ENCODE results near the gene PFDN1.

PFDN1 gene

GRCh38 chr5:140295414-140295813, 7.5 kb downstream of the PFDN1 start:
- peak; percentile 26 for DNase-seq

DNA sequence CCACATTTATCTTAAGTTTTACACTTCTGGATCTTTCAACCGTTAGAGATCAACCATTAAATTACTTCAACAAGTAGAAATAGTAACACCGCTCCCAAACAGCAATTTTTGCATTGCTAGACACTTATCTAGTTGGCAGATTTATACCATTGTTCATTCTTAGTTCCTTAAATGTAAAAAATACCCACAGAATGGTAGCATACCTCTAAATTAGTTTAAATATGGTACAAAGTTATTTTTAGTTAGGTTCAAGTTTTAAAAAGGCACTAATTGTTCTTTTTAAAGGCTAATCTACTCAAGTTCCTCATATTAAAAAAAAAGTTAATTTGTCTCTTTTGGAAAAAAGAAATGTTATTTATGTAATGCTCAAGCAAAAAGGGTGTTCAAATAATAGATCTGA, 8.1 kb downstream of the PFDN1 start:
- DNase-seq: no peak

DNA sequence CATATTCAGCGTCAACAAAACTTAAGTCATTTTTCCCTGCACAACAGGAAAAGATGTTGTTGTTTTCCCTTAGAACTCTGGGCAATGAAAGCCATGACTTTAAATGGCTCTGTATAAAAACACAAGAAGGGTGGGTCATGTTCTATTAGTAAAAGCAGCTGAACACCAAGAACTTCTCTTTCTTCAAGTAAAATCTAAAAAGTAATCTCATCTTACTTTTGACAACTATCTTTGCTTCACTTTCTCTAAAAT, 9.1 kb downstream of the PFDN1 start:
- no peak for DNase-seq

DNA sequence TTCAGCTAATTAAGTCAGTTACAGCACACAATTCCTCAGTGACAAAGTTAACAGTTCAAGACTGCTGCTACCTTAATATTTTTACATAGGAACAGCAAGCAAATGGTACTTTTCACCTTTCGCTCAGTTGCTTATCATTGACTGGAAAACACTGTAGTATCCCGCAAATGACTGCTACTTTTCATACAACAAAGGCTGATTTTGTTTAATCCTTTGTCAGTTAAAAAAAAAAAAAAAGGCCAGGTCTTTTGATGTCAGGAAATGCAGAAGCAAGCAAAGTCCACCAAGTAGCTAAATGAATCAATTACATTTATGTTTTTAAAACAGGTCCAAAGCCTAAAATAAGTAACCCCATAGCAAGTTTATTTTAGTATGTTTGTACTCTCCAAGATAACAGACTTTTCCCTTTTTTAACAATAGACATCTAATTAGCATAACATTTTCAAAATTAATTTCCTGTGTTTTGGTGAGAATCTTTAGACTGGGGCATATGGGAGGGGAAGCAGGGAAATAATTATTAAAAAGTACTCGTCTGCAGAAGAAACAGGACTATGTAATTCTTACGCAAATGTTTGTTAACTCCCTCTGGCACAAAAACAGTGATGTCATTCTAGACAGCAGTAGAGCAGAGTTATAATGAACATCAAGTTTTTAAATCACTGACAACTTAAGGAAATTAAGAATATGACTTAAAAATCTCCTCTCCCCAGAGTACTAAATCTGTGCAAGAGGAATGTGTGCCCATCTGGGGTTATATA, 9.6 kb downstream of the PFDN1 start:
- DNase-seq: no peak

DNA sequence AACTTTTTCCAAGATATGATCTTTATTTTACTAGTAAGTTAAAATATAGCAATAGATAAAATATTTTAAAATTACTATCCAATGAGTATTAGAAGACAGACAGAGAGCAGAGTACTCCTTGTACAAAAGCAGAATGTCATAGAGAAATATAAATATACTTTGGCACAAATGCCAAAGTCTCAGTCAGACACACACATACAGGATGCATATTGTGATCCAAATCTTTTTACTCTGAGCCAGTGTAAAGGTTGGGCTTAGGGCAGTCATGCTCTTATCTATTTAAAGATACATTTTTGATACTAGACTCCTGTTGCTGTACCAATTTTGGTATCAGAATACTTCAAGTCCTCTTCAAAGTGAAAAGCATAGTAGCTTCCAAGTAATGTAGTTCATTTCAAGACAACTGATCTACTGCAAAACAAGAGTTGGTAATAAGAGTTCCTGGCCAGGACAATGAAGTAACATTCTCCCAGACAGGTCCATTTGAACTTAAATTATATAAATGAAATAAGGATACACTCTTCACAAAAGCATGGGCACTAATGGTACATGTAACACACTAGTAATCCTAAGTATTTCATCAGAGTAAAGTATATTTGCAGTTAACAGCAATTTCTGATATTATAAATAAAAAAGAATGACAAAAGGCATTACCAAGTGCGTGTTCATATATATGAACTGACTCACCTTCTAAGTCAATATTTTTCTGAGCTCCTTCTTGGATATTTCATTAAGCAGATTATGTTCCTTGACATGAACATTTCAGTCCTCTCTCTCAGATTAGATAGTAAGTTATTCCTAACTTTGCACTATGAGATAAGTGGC, 10.5 kb downstream of the PFDN1 start:
- DNase-seq: no peak

GRCh38 chr5:140287801-140288521, 14.9 kb downstream of the PFDN1 start:
- no peak for DNase-seq

GRCh38 chr5:140286424-140286823, 16.5 kb downstream of the PFDN1 start:
- no peak for DNase-seq

GRCh38 chr5:140284013-140284412, 18.9 kb downstream of the PFDN1 start:
- no peak for DNase-seq

DNA sequence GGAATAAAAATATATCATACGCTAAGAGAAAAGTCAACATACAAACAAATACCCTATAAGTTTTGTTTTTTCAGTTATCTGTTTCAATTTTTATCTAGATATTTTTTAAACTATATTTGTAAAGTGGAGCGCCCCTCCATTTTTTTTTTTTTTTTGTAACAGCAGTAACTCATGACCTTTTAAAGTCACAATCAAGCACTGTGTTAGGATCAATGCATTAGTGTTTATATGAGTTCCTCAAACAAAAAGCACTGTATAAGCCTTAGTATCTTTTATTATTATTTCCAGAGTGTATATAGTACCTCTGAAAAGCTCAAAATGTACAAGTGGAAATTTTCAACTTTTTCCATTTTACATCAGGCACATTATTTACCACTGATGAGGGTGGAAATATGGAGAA, 20.6 kb downstream of the PFDN1 start:
- no peak for DNase-seq

DNA sequence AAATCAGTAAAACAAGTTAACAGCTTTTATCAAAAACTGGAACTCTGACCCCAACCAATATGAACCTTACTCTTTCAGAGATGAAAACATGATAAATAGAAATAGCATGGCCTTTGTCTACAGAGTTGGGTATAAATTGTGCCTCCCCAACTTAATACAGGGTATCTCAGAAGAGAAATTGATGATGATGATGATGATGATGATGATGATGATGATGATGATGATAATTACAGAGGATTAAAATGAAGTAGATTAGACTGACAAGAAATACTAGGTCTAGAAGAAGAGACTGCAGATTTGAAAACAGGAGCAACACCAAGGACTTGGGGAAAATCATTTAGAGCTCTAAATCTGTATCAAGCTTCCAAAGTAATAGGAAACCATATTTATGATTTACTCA, 27.1 kb downstream of the PFDN1 start:
- DNase-seq: no peak

- no peak for DNase-seq
Observed at GRCh38 chr5:140273401-140273877, 29.5 kb downstream of the PFDN1 start.

DNA sequence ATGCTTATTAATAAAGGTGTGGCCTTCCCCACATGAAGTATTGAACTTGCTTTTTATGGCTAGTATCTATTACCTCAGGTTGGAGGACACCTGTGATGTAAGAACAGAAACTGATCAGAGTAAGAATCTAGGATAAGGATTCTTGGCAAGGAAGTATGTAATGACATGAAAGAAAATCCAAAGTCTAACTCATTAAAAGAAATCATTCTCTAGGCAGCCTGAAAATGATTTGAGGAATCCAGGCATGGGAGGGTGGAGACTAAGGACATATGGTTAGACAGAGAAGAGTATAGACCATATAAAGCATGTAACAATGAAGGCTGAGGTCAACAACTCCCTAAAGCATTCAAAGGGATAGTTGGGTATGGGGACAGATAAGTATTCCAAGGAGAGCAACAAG, 32.9 kb downstream of the PFDN1 start:
- no peak for DNase-seq

- DNase-seq: no peak
Observed at GRCh38 chr5:140267559-140268018, 35.3 kb downstream of the PFDN1 start.

- no peak for DNase-seq
Observed at GRCh38 chr5:140267201-140267540, 35.7 kb downstream of the PFDN1 start.

- DNase-seq: no peak
Observed at GRCh38 chr5:140266471-140267200, 36.3 kb downstream of the PFDN1 start.

GRCh38 chr5:140265845-140266244, 37.1 kb downstream of the PFDN1 start:
- no peak for DNase-seq

DNA sequence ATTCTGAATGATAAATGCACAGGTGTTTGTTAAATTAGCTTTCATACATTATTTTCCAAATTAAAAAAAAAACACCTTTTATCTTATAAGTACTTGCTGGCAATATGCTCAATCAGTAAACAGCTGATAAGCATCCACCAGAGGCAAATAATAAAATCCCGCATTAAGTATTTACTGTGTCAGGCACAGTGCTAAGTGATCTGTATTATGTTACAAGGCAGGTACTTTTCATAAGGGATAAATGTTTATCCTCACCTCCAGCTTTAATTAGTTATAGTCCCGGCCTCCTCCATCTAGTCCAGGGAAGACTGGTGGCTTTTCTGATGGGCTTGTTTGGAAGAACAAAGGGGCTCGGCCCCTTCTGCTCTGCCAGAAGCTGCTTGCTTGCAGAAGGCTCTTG, 40.1 kb downstream of the PFDN1 start:
- no peak for DNase-seq

GRCh38 chr5:140262221-140262620, 40.7 kb downstream of the PFDN1 start:
- DNase-seq: no peak

DNA sequence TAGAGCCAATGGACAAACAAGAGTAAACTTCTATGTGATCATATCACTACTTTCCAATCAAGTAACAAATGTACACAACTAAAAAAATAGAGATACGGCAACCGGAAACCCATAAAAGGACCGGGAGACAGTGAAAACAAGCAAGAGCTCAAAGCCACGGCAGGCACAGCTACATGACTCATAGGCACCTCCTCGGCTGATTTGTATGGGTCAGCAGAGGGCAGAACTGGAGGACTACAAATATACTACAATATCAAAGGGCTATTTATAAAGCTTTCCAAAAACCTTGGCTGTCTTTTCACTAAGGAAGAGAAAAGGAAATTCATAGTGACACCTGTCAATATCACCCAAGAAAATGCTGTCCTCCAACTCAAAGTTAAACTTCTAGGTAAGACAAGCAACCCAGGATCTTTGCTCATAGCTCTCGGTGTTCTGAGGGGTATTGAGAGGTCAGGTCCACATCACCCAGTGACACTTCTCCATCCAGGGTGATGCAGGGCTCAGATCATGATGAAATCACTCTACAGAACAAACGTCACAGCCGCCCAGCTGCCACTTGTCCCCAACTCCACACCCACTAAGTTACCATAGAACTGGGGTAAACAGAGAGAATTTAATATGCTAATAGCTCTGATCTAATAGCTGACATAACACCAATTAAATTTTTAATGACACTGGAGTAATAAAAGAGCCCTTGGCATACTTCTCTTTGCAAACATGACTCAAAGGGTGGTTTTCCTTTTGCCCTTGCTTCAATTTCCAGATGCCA, 41.3 kb downstream of the PFDN1 start:
- no peak for DNase-seq

- DNase-seq: no peak
Observed at GRCh38 chr5:140260089-140260656, 42.7 kb downstream of the PFDN1 start.

GRCh38 chr5:140259500-140259899, 43.4 kb downstream of the PFDN1 start:
- no peak for DNase-seq

DNA sequence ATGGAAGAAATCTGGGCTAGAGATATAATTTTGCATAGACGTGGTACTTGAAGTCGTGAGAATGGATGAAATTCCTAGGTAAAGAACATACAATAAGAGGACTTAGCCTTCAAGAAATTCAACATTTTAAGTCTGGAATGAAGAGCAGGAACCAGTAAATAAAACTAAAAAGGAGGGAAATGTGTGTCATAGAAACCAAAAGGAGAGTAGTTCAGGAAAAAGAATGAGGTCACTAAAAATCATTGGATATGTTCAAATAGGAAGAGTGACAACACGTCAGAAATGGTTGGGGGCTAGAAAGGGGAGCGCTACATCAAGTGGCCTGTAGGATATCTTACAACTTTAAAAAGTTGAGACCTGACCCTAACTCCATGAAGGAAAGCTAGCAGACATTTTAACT, 44.0 kb downstream of the PFDN1 start:
- no peak for DNase-seq

Measured in NCI-H510A (cell line).